ENCODE results near the gene MVK.

- no peak for TF ChIP-seq CTCF (IDR thresholded peaks at IDR 0.05)
- TF ChIP-seq POLR2A (IDR thresholded peaks at IDR 0.05): no peak
- TF ChIP-seq EP300 (IDR thresholded peaks at IDR 0.05): no peak
Observed at GRCh38 chr12:109552971-109553370, 20.6 kb upstream of the MVK start.
